Neural cell (in vitro differentiated cells): Measurements from ENCODE around the gene APRT.

Source experiments
- CTCF ChIP-seq: fragments of 450-650 bp; IDR thresholded peaks from 2 replicates; pipeline ENCODE4 v1.5.1; 2014; ENCODE audit warnings: antibody characterized with exemption, mild to moderate bottlenecking, moderate library complexity; ENCODE audit not compliant: poor library complexity, severe bottlenecking
- EZH2 ChIP-seq: fragments of 200-600, 300-800 bp; shearing (Covaris generic), sonication (generic); IDR thresholded peaks from 2 replicates; pipeline ENCODE4 v1.6.1; 2014; ENCODE audit warnings: antibody characterized with exemption, low read length, borderline replicate concordance, mild to moderate bottlenecking; ENCODE audit not compliant: insufficient read depth, poor library complexity, severe bottlenecking
- REST ChIP-seq: IDR thresholded peaks from 2 replicates; pipeline ENCODE4 v1.6.1; 2012; ENCODE audit warnings: borderline replicate concordance
- TAF1 ChIP-seq: IDR thresholded peaks from 2 replicates; pipeline ENCODE4 v1.6.1; 2012; ENCODE audit warnings: low read depth

GRCh38 chr16:88778541-88779065 is 33.1 kb downstream of the APRT start:
- TF ChIP-seq REST (no peak), TAF1 (no peak), CTCF (no peak), EZH2 (no peak)
